ENCODE results near the gene FERMT2. TPM values are rescaled to one million over a fixed set of nuclear protein-coding genes. Genes with fewer than 3 reads are reported as not detected.

Gene FERMT2
- total and polyA plus RNA-seq, 9 of the 15 experiments (the other 6 are each of a cell fraction or from before 2014, with no cell fraction given): 0.10 to 1.3 (median 0.40) TPM

DNA sequence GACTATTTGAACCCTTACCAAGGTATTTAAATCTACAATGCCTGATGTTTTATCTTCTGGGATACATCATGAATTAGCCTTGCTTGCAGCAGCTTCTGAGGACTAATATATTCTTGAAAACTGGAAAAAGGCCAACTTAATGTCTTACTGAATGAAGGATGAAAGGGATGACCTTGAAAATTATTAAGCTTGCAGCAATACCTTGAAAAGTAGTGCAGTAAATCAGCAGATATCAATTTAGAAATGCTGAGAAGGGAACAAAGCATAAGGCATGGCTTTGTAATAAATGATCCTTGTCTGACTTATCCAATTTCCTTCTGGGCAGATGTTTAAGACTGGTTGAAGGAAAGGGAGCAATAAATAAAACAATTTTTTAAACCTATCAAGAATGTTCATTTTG, 37.3 kb upstream of the FERMT2 start (continued):
- no peak for TF ChIP-seq NFIX (CRISPR knock-in tag; IDR thresholded peaks at IDR 0.05; ENCODE audit: low read depth)
- no peak for TF ChIP-seq ZNF165 (CRISPR knock-in tag; IDR thresholded peaks at IDR 0.05; ENCODE audit: borderline replicate concordance)
- TF ChIP-seq, protein P1, sequence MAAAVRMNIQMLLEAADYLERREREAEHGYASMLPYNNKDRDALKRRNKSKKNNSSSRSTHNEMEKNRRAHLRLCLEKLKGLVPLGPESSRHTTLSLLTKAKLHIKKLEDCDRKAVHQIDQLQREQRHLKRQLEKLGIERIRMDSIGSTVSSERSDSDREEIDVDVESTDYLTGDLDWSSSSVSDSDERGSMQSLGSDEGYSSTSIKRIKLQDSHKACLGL (CRISPR knock-in tag; IDR thresholded peaks at IDR 0.05; ENCODE audit: borderline replicate concordance, poor library complexity, severe bottlenecking): no peak
- no peak for TF ChIP-seq ZC3H8 (IDR thresholded peaks at IDR 0.05)

DNA sequence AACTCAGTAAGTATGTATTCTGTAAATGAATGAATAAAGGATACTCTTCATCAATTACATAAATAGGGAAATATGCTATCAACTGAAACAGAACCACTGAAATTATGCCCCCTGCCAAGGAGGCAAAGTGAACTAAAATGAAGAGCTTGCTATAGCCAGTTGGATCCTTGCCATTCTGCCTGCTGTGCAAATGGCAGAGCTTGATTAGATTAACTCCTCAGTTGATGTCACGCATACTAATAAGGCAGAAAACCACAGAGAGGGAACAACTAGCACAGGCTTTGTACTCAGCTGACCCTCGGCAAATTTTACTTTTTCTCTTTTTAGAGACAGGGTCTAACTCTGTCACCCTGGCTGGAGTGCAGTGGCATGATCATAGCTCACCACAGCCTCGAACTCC, 36.7 kb upstream of the FERMT2 start:
- intact Hi-C loops (cut with micrococcal nuclease) (no loop called here), in situ Hi-C loops (cut with MboI) (no loop called here)
- no peaks in the 10 kb centered on the region for H3K9me1 ChIP-seq (ENCODE audit: control insufficient read depth, insufficient read depth, low read length)
- no peak for DNase-seq (ENCODE audit: extremely low read depth in 1 of 4, low spot score in 3 of 4)
- no peak for TF ChIP-seq YBX1 (IDR thresholded peaks at IDR 0.05)
- TF ChIP-seq ARHGAP35 (IDR thresholded peaks at IDR 0.05; ENCODE audit: partially characterized antibody): no peak
- TF ChIP-seq ZNF778 (CRISPR knock-in tag; IDR thresholded peaks at IDR 0.05): no peak
- TF ChIP-seq MEF2D (tag; conservative IDR thresholded peaks at IDR 0.05; ENCODE audit: low read depth): no peak
- no peaks in the 10 kb centered on the region for H3K79me2 ChIP-seq (ENCODE audit: control insufficient read depth, insufficient read depth, low read length)
- no peaks in the 10 kb centered on the region for H3K4me1 ChIP-seq (replicated peaks in 1 of 2; ENCODE audit: control insufficient read depth in 2 of 2, insufficient read depth in 2 of 2, low read length in 2 of 2)
- 6% methylated on average over 2 of the region's 3 CpGs for WGBS (ENCODE audit: insufficient coverage, low coverage, missing lambda C conversion rate)
- H3K4me2 ChIP-seq (ENCODE audit: insufficient read depth, low read length): no peak overlapping the region
- H3K9ac ChIP-seq (ENCODE audit: insufficient read depth in 1 of 2, low read depth in 2 of 2, low read length in 2 of 2): no peak overlapping the region
- ChIA-PET POLR2A (no interaction called here), CTCF (ENCODE audit: low intra/inter-chr PET ratio) (no interaction called here)
- H3K36me3 ChIP-seq (ENCODE audit: control insufficient read depth, insufficient read depth, low read length): no peaks in the 10 kb centered on the region
- no peaks in the 10 kb centered on the region for H4K20me1 ChIP-seq (replicated peaks; ENCODE audit: control insufficient read depth, insufficient read depth, low read length)
- no peak overlapping the region for H2AFZ ChIP-seq (ENCODE audit: low read depth, low read length)
- FAIRE-seq: no peak
- H3K27ac ChIP-seq (ENCODE audit: extremely low read depth, low read depth, low read length): no peak overlapping the region
- H3K27me3 ChIP-seq (ENCODE audit: control insufficient read depth in 2 of 2, insufficient read depth in 2 of 2, low read length in 2 of 2): no peaks in the 10 kb centered on the region
- no peak for ATAC-seq
- BruUV-seq (replicated peaks): no TSS peak
- no peaks in the 10 kb centered on the region for H3K9me3 ChIP-seq (replicated peaks; ENCODE audit: control insufficient read depth, insufficient read depth, low read depth, low read length)
- no peak overlapping the region for H3K4me3 ChIP-seq

Data from K562 (cell line).